Stimulated activated CD4-positive, alpha-beta T cell treated with anti-CD3 and anti-CD28 coated beads, Interleukin-1b, Interleukin-23, amount 100 ng/mL, for 24 hours (primary cell): ENCODE results near the gene DIPK1A.
"Not testable (repeated sequence)": the region's sequence is repeated elsewhere in the genome, so short reads cannot be mapped to it uniquely, and the experiment has no call there.

Experiments
- DNase-seq, 4 experiments: peaks; one replicate each; pipeline ENCODE4 v3.0.0-alpha.2; 2020; ENCODE audit warnings: low read depth in 4 of 4, low spot score in 1 of 4

Gene DIPK1A

DNA sequence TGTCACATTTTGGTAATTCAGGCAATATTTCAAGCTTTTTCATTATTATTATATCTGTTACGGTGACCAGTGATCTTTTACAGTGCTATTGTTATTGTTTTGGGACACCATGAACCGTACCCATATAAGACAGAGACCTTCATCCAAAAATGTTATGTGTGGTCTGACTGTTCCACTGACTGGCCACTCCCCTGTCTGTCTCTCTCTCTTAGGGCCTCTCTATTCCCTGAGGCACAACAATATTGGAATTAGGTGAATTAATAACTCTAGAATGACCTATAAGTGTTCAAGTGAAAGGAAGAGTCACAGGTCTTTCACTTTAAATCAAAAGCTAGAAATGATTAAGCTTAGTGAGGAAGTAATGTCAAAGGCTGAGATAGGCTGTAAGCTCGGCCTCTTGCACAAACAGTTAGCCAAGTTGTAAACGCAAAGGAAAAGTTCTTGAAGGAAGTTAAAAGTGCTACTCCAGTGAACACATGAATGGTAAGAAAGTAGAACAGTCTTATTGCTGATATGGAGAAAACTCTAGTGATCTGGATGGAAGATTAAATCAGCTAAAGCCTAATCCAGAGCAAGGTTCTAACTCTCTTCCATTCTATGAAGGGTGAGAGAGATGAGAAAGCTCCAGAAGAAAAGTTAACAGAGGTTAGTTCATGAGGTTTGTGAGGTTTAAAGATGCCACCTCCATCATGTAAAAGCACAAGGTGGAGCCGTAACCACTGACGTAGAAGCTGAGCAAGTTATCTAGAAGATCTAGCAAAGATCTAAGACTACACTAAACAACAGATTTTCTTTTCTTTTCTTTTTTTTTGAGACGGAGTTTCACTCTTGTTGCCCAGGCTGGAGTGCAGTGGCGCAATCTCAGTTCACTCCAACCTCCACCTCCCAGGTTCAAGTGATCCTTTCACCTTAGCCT, 19.7 kb upstream of the DIPK1A start:
- no peak for DNase-seq

GRCh38 chr1:92975551-92976232, 14.4 kb upstream of the DIPK1A start:
- no peak for DNase-seq

DNA sequence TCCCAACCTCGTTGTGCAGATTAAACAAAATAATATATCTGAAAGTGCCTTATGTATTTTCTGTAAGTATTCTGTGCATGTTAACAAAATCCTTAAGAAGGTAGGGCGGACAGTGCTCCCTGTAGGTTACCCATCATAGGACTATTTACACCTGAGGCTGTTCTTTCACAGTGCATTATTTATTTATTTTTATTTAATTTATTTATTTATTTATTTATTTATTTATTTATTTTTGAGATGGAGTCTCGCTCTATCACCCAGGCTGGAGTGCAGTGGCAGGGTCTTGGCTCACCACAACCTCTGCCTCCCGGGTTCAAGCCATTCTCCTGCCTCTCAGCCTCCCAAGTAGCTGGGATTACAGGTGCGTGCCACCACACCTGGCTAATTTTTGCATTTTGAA, 12.8 kb upstream of the DIPK1A start:
- not testable (repeated sequence) for DNase-seq

DNA sequence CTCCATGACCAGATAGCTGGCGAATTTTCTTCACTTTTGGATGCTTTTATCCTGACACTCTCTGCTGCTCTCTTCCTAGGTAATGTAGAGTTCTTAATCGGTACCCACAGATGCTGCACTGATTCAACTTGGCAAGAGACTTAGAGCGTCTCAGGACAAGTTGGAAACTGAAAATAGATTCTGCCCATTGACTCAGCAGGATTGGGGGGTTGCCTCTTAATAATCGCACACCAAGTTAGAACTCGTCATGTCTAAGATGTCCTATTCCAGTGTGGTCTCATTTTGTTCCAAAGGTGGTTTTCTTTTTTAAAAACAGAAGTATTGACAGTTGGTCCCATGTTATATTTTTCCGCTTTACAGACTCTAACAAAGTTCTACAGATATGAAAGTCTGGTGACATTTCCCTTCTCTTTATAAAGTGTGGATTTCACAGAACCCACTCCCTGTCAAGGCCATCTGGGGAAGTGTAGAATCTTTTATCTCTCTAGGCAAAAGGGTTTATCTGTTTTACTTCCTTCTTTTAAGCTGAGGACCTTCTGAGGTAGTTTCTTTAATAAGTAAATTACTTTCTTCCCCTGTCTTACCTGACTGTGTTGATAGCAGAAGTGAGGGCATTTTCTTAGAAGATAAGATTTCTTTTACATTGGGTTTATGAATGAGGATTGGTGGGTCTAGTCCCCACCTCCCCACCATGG, 12.1 kb upstream of the DIPK1A start:
- no peak for DNase-seq

- no peak for DNase-seq
Measured at GRCh38 chr1:92972409-92973129, 11.3 kb upstream of the DIPK1A start.

DNA sequence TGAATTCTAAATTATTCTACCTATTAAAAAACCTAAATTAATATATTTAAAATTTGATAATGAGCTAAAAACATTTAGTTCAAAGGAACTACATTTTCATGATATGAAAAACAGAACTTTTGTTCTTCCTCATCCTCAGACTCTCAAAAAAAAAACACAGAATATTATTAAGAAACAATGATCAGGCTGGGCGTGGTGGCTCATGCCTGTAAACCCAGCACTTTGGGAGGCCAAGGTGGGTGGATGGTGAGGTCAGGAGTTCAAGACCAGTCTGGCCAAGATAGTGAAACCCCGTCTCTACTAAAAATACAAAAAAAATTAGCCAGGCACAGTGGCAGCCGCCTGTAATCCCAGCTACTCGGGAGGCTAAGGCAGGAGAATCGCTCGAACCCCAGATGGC, 10.7 kb upstream of the DIPK1A start:
- not testable (repeated sequence) for DNase-seq

DNA sequence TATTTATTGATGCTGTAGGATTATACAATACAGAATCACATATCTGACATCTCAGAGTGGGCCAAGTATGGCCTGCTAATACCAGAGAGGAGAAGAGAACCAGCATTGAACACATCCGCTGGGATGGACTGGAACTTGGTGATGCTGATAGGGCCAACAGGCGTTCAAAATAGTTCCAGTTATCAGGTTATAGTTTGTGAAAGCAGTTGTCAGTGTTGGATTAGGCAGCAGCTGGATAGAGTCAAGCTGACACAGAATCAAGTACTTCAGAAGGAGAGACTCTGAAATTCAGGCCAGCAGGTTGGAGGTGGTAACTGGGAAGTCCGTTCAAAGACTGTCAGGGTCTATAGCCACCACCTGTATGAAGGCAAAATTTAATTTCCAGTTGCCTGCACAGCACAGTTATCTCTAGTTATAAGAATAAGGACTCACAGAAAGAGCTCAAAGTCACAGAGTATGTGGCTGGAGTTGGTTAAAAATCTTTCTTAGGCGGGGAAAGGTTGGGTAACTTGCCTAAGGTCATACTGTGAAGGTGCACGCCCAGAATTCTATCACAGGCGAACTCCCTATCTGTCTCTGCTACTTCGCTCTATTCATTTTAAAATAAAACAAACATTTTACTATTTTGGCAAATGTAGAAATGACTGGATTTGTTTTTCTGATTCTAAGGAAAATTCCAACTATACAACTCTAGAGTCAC, 9.9 kb upstream of the DIPK1A start:
- no peak for DNase-seq

DNA sequence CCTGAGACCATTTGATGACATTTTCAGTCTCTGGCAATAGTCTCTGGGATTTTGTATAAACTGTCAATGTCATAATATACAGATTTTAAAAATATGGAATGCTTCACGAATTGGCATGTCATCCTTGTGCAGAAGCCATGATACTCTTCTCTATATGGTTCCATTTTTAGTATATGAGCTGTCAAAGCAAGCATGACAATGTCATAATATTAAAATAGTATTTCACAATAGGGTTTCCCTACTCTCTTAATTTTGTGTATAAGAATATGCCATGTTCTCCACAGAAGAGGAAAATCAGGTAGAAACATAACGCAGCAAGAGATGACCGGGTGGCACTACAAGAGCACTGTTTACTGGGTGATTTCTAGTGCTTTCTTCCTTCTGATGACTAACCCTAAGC, 8.3 kb upstream of the DIPK1A start:
- no peak for DNase-seq

GRCh38 chr1:92968138-92969032, 7.1 kb upstream of the DIPK1A start:
- no peak for DNase-seq

GRCh38 chr1:92964998-92965397, 3.7 kb upstream of the DIPK1A start:
- no peak for DNase-seq

DNA sequence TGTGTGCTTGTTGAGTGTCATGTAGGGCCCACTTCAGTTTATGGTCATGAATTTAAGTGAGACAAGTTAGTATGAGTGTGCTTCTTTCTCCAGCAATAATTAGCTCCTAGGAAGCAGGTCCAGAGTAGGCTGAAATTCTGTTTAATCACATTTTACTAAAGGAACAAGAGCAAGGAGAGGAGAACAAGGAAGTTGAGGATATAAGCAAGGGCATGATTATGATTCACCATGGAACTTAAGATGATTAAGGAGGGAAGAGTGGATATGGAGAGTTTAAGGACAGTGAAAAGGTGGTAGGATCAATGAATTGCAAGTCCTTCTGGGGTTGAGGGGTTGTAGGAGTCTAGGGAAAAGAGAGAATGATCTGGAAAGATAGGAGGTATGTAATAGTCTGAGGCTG, 3.1 kb upstream of the DIPK1A start:
- no peak for DNase-seq

DNA sequence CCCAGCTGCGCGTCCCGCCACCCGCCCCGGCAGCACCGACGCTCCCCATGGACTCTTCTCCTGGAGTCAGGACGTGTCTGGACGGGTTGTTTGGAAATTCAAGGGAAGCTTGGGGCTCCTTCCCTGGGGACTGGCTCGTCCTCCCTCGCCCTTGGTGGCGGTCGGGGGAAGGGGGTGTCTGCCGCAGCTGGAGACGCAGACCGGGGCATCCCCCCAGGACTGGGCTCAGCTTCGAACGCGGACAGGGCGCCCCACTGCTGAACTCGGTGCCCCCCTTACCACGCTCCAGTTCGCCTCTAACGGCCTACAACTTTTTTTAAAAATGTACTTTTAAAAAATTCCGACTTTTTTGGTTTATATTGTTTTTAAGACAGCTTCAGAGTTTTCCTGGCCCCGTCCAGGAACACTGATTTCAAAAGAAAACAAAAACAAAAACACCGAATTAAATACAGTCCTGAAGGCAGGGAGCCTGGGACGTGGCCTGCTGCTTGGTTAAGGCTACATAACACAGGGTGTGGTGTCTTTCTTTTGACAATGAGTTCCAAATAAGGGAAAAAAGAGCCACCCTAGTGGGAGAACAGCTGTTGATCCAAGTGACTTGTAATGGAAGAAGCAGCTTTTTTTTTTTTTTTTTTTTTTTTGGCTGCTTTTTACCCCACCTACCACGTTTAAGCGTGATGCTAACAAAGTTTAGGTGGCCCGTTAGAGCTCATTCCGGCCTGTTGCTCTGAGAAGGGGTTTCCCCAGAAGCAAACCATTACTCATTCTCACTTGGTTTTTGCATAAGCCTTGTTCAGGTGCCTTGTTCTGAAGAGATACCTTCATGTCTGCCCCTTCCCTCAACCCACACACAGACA, 862 bp upstream of the DIPK1A start:
- peak; percentile 24 to 50 (median 32) for DNase-seq

- peak; percentile 15 to 51 (median 36) for DNase-seq
Measured at GRCh38 chr1:92960395-92961130, 699 bp downstream of the DIPK1A start.

GRCh38 chr1:92958203-92958970, 2.9 kb downstream of the DIPK1A start:
- no peak for DNase-seq

GRCh38 chr1:92957030-92957734, 4.1 kb downstream of the DIPK1A start:
- DNase-seq: no peak

GRCh38 chr1:92956254-92957029, 4.8 kb downstream of the DIPK1A start:
- no peak for DNase-seq
